K562 (cell line): Measurements from ENCODE around the gene FBL. TPM values are rescaled to one million over a fixed set of nuclear protein-coding genes. Genes with fewer than 3 reads are reported as not detected.

Source experiments
- ATF7 ChIP-seq: fragments of 450-650 bp; IDR thresholded peaks from 2 replicates; pipeline ENCODE4 v1.7.1; 2014; ENCODE audit warnings: mild to moderate bottlenecking, moderate library complexity
- BHLHE40 ChIP-seq: IDR thresholded peaks from 2 replicates; pipeline ENCODE4 v1.6.1; 2011; ENCODE audit warnings: low read length, improper control_type of control experiment
- KAT2B ChIP-seq: IDR thresholded peaks from one replicate; pipeline ENCODE4 v1.6.1; 2012; ENCODE audit warnings: low read depth, mild to moderate bottlenecking, control low read depth, inconsistent platforms, low read length, moderate library complexity
- MYNN ChIP-seq, 2 experiments: sonication (generic); formaldehyde crosslinking in 1 of 2; IDR thresholded peaks; 2 replicates each; pipeline versions ENCODE4 v1.5.0 to v1.6.1; 2016 to 2020; ENCODE audit warnings: antibody characterized with exemption in 1 of 2, missing genetic modification reagents in 1 of 2
- NFYB ChIP-seq: IDR thresholded peaks from 2 replicates; pipeline ENCODE4 v1.6.1; 2011; ENCODE audit warnings: mild to moderate bottlenecking, moderate library complexity; ENCODE audit not compliant: insufficient read length; ENCODE audit errors: extremely low read depth
- RBM17 ChIP-seq: fragments of 200-400 bp; formaldehyde crosslinking; IDR thresholded peaks from 2 replicates; pipeline ENCODE4 v1.6.1; 2017; ENCODE audit warnings: low read depth, mild to moderate bottlenecking, low read length, borderline replicate concordance
- SMAD3 ChIP-seq: fragments of 450-650 bp; formaldehyde crosslinking; conservative IDR thresholded peaks from 2 replicates; pipeline ENCODE4 v1.4.0; 2020; ENCODE audit warnings: mild to moderate bottlenecking
- SPI1 ChIP-seq: IDR thresholded peaks from 2 replicates; pipeline ENCODE4 v1.6.1; 2011; ENCODE audit warnings: low read depth, low read length, control low read depth, borderline replicate concordance
- ZKSCAN1 ChIP-seq: fragments of 150-350 bp; IDR thresholded peaks from 2 replicates; pipeline ENCODE4 v1.6.1; 2016; ENCODE audit warnings: low read depth, low read length
- ZNF143 ChIP-seq: sonication (generic); formaldehyde crosslinking; IDR thresholded peaks from 2 replicates; pipeline ENCODE4 v1.9.0; 2022; ENCODE audit warnings: mild to moderate bottlenecking, missing genetic modification reagents
- ZNF695 ChIP-seq: fragments of 450-650 bp; formaldehyde crosslinking; IDR thresholded peaks from 2 replicates; pipeline ENCODE4 v1.4.0; 2020; ENCODE audit warnings: mild to moderate bottlenecking, moderate library complexity
- polyA plus RNA-seq, 8 experiments: library from polyadenylated mRNA; depleted of rRNA in 4 of 8; stranded (reverse) in 5 of 8; unstranded in 3 of 8; fragments of >200 nt; fragmentation: Nextera tagmentation in 2 of 8; fragmentation: Illumina TruSeq in 1 of 8; extraction: Ambion mirVana in 2 of 8; extraction: Trizol in 1 of 8; gene quantifications; 2 replicates each; pipeline versions ENCODE4 v1.2.1 to v1.2.3, GENCODE V29; 2011 to 2014; ENCODE audit warnings: inconsistent platforms in 1 of 8, missing spikeins in 1 of 8
- total RNA-seq, 7 experiments: library from RNA; depleted of rRNA in 6 of 7; stranded (reverse); fragments of >200 nt in 6 of 7; fragmentation: Illumina TruSeq in 2 of 7; extraction: Trizol in 2 of 7; gene quantifications; 2 replicates each; pipeline versions ENCODE4 v1.2.1 to v1.2.3, GENCODE V29; 2011 to 2021; ENCODE audit warnings: low replicate concordance in 1 of 7
- TF ChIP-seq, protein P1 (sequence below): fragments of 450-650 bp; IDR thresholded peaks from 2 replicates; pipeline ENCODE4 v1.6.1; 2017; ENCODE audit warnings: mild to moderate bottlenecking, moderate library complexity
- TF ChIP-seq, protein P2 (sequence below): fragments of 450-650 bp; formaldehyde crosslinking; IDR thresholded peaks from 2 replicates; pipeline ENCODE4 v1.4.0; 2022; ENCODE audit warnings: missing genetic modification characterization
- TF ChIP-seq, protein P3 (sequence below): fragments of 200-800 bp; sonication (Bioruptor generic); IDR thresholded peaks from 2 replicates; pipeline ENCODE4 v1.6.1; 2016; ENCODE audit warnings: missing genetic modification characterization, missing compliant biosample characterization
- TF ChIP-seq, protein P4 (sequence below): fragments of 250-450 bp; sonication (Bioruptor Pico); IDR thresholded peaks from 2 replicates; pipeline ENCODE4 v1.5.0; 2021; ENCODE audit warnings: mild to moderate bottlenecking, moderate library complexity

FBL gene
- total and polyA plus RNA-seq, 9 of the 15 experiments (the other 6 are each of a cell fraction or from before 2014, with no cell fraction given): 201 to 1,696 (median 696) TPM

DNA sequence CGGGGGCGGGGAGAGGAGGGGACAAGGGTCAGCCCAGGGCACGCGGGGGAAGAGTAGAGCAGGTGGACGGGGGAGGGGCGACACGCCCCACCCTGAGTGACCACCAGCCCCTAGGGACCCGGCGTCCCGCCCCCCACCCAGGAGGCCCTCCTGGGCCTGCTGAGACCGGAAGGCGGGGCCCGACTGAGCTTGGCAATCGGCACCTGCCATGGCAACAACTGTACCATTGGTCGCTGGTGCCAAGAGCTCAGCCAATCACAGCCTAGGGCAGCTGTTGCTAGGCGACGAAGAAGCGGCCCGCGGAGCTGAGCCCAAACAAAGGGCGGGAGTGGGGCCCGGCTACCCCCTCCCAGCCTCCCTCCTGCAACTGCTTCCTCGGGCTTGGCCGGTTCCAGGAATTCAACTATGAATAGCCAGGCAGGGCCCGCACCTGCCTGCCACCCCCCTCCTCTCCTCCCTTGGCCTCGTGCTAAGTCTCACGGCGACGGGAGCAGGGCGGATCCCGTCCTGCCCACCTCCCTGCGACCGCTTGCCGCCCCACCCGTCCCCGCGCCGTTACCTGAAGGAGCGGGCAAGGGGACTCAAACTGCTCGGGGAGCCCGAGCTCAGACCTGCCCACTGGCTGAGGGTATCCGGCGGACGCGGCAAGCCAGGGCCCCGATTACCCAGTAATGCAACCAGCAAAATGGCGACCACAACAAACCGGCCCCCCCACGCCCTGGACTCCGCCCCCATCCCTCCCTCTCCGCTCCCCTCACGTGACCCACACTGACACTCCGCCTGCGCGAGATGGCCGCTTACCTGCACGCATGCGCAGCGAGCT lies 12.5 kb downstream of the FBL start, which contains the start of gene DYRK1B (continued):
- TF ChIP-seq, protein P1, sequence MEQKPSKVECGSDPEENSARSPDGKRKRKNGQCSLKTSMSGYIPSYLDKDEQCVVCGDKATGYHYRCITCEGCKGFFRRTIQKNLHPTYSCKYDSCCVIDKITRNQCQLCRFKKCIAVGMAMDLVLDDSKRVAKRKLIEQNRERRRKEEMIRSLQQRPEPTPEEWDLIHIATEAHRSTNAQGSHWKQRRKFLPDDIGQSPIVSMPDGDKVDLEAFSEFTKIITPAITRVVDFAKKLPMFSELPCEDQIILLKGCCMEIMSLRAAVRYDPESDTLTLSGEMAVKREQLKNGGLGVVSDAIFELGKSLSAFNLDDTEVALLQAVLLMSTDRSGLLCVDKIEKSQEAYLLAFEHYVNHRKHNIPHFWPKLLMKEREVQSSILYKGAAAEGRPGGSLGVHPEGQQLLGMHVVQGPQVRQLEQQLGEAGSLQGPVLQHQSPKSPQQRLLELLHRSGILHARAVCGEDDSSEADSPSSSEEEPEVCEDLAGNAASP: no peak; the same call in 1 of the 2 replicates
- 0 out of 2 replicates have a peak, but pooled peaks have one; percentile 77 for TF ChIP-seq MYNN (IDR thresholded peaks at IDR 0.05)
- no peak for TF ChIP-seq MYNN (CRISPR knock-in tag; IDR thresholded peaks at IDR 0.05)
- TF ChIP-seq, protein P2, sequence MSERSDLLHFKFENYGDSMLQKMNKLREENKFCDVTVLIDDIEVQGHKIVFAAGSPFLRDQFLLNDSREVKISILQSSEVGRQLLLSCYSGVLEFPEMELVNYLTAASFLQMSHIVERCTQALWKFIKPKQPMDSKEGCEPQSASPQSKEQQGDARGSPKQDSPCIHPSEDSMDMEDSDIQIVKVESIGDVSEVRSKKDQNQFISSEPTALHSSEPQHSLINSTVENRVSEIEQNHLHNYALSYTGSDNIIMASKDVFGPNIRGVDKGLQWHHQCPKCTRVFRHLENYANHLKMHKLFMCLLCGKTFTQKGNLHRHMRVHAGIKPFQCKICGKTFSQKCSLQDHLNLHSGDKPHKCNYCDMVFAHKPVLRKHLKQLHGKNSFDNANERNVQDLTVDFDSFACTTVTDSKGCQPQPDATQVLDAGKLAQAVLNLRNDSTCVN: peak; percentile 8; the same call in 1 of the 2 replicates
- TF ChIP-seq NFYB: peak; percentile 96
- TF ChIP-seq SPI1: no peak
- TF ChIP-seq ATF7: peak; percentile 67; the same call in 1 of the 2 replicates
- no peak for TF ChIP-seq KAT2B
- TF ChIP-seq, protein P3, sequence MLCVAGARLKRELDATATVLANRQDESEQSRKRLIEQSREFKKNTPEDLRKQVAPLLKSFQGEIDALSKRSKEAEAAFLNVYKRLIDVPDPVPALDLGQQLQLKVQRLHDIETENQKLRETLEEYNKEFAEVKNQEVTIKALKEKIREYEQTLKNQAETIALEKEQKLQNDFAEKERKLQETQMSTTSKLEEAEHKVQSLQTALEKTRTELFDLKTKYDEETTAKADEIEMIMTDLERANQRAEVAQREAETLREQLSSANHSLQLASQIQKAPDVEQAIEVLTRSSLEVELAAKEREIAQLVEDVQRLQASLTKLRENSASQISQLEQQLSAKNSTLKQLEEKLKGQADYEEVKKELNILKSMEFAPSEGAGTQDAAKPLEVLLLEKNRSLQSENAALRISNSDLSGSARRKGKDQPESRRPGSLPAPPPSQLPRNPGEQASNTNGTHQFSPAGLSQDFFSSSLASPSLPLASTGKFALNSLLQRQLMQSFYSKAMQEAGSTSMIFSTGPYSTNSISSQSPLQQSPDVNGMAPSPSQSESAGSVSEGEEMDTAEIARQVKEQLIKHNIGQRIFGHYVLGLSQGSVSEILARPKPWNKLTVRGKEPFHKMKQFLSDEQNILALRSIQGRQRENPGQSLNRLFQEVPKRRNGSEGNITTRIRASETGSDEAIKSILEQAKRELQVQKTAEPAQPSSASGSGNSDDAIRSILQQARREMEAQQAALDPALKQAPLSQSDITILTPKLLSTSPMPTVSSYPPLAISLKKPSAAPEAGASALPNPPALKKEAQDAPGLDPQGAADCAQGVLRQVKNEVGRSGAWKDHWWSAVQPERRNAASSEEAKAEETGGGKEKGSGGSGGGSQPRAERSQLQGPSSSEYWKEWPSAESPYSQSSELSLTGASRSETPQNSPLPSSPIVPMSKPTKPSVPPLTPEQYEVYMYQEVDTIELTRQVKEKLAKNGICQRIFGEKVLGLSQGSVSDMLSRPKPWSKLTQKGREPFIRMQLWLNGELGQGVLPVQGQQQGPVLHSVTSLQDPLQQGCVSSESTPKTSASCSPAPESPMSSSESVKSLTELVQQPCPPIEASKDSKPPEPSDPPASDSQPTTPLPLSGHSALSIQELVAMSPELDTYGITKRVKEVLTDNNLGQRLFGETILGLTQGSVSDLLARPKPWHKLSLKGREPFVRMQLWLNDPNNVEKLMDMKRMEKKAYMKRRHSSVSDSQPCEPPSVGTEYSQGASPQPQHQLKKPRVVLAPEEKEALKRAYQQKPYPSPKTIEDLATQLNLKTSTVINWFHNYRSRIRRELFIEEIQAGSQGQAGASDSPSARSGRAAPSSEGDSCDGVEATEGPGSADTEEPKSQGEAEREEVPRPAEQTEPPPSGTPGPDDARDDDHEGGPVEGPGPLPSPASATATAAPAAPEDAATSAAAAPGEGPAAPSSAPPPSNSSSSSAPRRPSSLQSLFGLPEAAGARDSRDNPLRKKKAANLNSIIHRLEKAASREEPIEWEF (CRISPR knock-in tag): no peak
- TF ChIP-seq, protein P4, sequence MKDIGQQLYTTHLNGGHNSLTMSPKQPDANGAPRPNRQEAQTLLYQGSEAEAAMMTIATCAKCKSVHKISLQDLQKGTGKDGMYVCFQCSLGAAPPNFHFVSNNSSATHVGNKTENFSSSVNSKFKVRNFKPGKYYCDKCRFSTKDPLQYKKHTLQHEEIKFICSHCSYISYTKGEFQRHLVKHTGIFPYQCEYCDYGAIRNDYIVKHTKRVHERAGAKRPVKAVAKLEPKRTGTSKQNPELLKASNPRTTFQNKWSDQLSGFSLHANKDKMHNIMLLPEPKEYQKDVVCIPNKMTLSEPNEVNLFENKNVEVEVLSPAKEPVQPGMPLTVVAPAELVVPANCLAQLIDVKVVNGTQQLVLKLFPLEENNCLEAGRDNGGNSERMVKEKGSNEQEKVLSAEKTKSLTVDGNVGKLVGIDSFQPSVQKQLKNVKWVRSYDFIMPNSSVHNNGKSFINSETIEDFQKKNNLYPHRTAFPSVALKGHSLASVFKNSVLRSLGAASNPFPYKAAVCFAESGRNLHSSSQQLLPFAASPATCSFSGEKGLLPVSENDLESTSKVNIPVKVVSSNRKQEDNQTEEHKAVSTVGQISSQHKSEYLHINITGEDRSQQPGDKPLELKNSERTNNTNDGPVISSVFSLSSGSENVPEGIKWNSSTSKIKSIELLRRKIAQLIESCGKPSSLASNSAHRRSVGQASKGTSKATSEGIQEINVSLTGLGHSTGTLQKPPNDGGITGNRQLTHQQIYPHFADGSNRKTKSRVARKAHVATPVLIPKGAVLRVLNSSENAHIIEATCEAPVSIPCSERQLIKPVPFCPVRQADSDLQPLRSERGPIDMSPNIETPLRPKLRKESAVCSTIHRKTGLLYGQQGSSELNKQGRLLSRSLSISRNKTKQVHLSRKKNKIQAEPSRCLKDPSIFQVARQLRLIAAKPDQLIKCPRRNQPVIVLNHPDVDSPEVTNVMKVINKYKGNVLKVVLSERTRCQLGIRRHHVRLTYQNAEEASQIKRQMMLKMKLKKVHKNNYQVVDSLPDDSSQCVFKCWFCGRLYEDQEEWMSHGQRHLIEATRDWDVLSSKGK (CRISPR knock-in tag): no peak
- TF ChIP-seq RBM17: no peak
- TF ChIP-seq ZKSCAN1: no peak
- TF ChIP-seq ZNF695 (CRISPR knock-in tag): no peak
- TF ChIP-seq BHLHE40: peak; percentile 98
- no peak for TF ChIP-seq SMAD3 (CRISPR knock-in tag)
- TF ChIP-seq ZNF143 (CRISPR knock-in tag): no peak
